ENCODE data around the gene MED17.
"Not testable (repeated sequence)": the region's sequence is repeated elsewhere in the genome, so short reads cannot be mapped to it uniquely, and the experiment has no call there.

MED17 gene

DNA sequence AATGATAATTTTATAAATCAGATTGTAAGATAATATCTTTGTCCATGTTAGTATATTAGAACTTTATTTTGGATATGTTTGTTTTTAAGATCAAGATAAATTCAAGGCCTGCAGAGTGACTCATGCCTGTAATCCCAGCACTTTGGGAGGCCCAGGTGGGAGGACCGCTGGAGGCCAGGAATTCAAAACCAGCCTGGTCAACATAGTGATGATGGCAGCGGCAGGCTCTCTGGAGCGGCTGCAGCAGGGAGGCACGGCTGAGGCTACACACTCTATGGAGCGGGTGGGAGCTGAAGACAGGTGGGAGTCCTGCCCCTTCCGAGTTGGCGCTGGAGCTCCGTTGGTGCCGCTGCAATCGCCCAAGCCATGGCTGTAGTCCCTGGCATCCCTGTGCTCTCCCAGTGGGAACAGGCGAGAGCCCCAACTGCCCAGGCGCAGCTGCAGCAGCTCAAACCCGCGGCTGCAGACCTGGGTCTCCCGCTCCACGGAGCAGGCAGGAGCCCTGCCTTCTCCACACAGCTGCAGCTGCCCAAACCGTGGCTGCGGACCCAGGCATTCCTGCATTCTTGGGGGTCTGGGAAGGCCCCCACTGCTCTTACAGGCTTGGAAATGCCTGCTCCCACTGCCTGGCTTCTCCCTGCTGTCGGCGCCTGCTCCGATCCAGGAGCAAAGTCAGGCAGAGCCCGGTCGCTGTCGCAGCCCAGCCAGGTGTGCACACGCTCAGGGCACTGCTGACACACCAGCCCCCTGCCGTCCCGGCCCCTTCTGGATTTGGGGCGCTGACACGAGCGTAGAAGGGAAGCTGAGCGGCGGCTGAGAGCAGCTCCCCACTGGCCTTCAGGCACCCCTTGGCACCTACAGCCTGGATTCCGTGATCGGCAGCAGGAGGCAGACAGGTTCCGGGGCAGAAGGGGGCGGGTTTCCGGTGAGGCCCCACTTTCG lies 25.9 kb upstream of the MED17 start:
- DNase-seq, result no peak

DNA sequence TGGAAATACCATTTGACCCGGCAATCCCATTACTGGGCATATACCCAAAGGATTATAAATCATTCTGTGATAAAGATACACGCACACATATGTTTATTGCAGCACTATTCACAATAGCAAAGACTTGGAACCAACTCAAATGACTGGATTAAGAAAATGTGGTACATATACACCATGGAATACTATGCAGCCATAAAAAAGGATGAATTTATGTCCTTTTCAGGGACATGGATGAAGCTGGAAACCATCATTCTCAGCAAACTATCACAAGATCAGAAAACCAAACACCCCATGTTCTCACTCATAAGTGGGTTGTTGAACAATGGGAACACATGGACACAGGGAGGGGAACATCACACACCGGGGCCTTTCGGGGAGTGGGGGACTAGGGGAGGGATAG lies 25.0 kb upstream of the MED17 start:
- DNase-seq, result not testable (repeated sequence)

DNA sequence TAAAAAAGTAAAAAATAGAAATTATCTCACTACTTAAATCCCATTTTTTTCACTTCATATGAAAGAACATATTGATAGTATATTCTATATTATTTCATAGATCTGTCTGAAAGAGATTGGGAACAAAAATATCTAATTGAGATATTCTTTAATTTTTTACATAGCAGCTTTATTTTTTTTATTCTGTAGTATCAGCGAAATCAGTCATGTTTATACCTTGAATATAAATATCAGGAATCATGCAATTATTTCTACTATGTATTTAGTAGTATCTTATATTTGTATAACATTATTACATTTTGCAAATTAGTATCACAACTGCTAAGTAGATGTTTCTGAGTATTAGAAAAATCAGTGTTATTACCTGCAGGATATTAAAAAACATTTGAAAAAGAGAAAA lies 22.2 kb upstream of the MED17 start:
- no peak for DNase-seq

DNA sequence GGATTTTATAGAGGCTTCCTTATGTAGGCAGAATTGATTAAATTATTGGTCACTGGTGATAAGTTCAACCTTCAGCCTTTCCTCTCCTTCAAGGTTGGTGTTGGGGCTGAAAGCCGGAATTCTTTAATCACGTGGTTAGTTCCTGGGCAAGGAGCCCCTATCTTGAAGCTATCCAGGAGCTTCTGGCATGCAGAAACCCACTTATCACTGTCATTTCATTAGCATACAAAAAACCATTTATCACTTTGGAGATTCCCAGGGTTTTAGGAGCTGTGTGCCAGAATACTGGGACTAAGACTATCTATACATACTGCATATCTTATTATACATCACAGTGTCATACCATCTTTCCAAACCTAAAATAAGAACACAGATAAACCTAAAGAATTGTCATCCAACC lies 18.5 kb upstream of the MED17 start:
- no peak for DNase-seq

DNA sequence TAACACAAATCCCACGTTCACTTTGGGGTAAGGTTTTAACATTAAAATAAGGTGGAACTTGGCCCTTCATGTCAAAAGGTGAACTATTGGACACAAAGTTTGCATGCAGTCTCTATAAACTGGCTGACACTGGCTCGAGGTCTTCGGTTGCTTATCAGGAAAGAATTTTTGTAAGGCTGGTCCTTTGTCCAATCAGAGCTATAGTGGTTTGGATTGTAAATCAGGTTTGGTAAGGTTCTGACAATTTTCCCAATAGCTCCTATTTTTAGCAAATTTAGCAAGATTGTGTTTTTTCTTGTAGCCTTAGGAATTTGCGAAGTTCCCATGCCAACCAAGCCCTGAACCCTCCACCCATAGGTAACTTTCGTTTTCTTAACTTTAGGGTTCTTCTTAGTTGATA lies 17.6 kb upstream of the MED17 start:
- no peak for DNase-seq

DNA sequence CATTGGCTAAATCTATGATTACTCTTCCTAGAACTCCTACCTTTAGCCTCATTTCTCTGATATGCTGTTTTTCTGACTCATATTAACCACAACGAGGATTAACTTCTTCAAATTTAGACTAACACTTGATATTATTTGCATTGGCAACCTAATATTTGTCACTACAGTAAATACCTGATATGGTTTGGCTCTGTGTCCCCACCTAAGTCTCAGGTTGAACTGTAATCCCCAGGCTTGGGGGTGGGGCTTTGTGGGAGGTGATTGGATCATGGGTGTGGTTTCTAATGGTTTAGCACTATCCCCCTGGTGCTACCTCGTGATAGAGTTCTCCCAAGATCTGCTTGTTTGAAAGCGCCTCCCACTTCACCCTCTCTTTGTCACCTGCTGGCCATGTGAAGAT lies 17.1 kb upstream of the MED17 start:
- no peak for DNase-seq

DNA sequence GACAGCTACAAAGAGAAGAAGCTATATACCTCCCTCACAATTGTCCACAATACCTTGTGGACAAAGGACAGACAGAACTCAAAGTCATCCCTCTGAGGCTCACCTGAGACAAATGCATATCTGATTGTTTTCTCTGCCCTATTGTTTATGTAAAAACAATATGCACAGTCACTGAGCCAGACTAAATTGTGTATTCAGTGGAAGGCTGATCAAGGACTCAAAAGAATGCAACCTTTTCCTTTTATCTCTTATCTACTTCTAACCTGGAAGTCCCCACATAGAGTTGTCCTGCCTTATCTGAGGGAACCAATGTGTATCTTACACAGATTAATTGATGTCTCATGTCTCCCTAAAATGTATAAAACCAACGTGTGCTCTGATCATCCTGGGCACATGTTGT lies 13.9 kb upstream of the MED17 start:
- DNase-seq, result no peak

DNA sequence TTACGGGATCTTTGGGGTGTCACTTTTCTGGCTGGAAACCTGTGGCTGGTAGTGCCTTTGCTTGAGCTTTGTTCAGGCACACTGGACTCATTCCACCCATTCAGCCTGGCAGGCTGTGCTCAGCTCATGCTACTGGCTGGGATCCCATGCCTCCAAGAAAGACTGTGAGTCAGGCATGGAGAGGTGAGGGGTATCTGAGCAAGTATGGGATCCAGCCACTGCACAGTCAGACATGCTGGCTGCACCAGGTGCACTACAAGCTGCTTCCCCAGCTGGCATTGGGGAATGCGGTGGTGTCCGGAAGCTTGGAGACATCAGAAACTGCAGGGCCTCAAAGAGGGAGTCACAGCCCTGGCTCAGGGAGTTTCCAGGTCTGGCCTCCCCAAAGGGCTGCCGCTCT lies 12.0 kb upstream of the MED17 start:
- no peak for DNase-seq

DNA sequence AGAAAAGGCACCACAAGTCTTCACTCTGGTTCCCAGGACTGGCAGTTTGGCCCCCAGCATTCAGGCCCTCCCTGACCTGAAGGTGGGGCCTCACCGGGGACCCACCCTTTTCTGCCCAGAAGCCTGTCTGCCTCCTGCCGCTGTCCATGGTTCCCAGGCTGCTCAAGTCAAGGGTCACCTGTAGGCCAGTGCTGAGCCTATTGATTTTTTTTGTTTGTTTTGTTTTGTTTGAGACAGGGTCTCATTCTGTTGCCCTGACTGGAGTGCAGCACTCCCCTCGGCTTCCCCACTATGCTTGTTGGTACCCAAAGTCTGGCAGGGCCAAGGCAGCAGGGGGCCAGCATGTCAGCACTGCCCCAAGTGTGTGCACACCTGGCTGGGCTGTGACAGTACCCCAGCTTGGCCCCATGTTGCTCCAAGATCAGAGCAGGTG lies 11.0 kb upstream of the MED17 start:
- DNase-seq, result no peak

DNA sequence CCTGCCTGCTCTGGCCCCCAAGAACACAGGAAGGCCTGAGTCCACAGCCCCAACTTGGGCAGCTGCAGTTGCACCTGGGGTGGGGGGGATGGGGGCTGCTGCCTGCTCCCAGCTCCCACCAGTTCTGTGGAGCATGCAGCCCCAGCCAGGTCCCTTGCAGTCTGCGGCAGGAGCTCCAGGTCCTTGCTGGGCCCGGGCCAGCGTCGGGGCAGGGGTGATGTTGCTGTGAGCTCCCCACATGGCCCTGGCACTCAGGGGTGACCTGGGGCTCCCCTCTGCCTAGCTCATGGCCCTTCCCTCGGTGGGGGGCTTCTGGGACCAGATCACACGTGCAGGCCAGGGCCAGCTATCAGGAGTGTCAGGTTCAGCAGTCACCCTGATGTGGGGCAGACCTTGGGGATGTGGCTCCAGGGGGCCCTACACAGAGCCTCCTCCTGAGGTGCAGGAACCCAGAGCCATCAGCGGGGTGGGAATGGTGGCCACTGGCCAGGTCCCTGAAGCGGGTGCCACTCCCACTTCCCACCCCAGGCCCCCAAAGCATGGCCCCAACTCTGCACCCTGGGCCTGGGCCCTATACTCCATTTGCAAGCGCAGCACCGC lies 10.4 kb upstream of the MED17 start:
- DNase-seq, result no peak

DNA sequence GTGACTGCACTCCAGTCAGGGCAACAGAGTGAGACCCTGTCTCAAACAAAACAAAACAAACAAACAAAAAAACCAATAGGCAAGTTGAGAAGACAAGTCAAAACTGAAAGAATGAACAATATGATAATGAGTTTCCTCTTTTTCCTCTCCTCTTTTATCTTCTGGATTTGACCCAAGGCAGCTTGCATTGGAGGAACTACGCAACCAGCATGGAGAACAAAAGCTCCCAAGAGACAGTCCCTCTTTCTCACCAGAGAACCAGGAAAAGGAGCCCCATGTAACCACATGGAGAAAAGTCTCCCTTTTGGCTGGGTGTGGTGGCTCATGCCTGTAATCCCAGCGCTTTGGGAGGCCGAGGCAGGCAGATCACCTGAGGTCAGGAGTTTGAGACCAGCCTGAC lies 9.5 kb upstream of the MED17 start:
- not testable (repeated sequence) for DNase-seq

DNA sequence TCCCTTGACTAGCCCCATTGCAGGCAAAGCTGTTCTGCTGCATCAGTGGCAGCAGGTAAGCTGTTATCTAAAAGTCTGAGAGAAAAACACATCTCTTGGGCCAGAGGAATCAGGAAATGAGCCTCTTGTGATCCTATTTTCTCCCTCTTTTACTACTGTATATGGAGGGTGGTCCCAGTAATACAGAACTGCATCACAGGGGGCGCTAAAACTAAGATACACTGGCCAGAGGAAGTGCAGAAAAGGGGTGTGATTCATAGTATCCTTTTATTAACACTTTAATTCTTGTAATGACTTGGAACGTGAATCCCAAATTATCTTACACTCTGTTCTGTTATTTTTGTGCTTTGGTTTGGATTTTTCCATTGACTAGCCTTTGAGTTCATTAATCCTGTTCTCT lies 8.8 kb upstream of the MED17 start:
- DNase-seq, result peak; percentile 31

DNA sequence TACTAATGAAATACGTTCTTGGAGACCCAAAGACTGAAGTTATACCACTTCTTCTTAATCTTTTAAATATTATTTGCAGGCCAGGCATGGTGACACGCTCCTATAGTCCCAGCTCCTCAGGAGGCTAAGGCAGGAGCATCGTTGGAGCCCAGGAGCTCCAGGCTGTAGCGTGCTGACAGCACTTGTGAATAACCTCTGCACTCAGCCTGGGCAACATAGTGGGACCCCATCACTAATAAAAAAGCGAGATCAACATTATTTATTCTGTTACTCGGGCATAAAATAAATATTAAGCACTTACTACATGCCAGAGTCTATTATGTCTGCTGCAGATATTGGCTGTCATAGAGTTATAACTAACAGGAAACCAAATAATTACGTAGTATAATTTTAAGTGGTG lies 720 bp upstream of the MED17 start:
- no peak for DNase-seq

DNA sequence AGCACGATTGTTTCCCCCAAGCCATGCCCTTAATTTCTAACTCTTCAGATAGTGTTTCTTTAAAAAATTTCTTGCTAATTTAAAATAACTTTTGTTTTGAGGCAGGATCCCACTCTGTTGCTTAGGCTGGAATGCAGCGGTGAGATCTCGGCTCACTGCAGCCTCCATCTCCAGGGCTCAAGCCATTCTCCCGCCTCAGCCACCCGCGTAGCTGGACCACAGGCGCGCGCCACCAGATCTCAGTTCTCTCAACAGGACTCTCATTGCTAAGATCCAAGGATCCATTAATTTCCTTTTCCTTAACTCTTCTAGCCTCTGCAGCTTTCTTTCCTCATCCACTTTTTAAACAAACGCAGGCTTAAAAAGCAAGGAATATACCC lies 327 bp upstream of the MED17 start:
- no peak for DNase-seq

DNA sequence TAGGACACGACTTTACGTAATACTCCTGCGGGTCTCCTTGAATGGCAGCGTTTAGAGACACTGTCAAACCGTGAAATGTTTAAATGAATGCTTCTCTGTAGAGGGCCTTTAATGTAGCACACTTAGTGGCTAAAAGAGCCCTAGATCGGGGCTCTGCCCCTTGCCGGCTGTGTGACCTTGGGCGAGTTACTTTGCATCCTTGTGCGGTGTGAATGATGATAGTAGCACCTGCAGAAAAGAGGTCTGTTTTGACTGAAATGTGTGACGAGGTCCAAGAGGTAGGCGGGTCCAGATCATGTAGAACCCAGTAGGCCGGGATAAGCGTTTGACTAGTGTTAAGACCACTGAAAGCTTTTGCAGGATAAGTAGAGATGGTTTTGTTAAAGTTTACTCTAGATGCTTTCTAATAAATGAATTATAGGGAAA lies 866 bp downstream of the MED17 start:
- DNase-seq, result peak; percentile 31

DNA sequence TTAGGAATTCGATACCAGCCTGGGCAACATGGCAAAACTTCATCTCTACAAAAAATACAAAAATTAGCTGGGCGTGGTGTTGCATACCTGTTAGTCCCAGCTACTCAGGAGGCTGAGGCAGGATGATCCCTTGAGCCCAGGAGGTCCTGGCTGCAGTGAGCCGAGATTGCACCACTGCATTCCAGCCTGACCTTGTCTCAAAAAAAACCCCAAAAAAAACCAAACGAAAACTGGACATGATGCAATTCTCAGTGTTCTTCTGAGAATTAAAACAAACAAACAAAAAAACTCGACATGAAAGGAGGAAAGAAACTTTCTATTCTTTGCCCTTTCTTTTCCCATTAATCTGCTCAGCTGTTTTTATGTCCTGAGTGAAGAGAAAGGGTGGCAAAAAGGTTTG lies 7.4 kb downstream of the MED17 start:
- DNase-seq, result no peak

DNA sequence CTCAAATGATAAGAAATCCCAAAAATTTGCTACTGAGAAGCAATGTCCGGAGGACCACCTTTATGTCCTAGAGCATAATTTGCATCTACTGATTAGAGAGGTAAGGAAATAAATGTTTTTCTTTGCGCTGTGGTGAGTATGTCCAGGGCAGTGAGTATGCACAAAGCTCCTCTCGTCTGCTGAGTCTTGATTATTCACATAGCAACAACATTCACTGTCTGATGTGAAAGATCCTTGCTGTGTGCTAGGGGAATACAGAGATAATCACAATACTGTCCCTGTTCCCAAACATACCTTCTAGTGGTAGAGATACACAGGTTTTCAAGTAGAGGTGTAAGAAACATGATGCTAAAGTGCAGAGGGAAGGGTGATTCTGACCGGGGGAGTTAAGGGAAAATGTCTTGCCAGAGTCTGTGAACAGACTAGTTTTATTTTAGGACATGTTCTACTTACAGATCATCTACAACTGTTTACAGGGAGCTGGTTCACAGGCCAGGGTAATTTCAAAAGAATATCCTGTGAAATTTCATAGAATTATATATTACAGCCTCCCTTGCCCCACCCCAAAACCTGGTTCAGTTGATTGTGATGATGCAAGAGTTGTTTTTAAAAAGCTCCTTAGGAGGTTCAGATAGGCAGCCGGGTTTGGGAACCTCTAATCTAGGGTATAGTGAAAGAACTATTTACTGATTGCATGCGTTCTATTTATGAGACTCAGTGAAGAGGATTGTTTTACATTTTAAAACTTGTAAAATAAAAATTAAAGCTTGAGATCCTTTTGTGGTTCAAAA lies 12.6 kb downstream of the MED17 start:
- no peak for DNase-seq

DNA sequence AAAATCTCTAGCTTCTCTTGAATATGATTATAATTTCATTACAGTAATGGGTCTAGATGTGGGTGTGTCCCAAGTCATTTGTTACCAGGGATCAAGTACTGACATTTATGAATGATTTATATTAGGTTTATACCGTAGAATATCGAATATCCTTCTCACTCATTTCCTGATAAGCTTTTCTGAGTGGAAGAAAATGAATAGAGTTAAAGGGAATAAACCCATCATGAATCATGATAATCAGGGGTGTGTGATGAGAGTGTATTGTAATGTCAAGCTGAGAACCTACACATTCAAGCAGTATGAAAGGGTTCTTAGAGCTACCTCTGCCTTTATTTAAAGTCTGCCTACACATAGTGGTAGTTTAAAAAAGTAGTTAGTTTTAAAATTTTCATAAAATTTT lies 17.3 kb downstream of the MED17 start:
- no peak for DNase-seq

DNA sequence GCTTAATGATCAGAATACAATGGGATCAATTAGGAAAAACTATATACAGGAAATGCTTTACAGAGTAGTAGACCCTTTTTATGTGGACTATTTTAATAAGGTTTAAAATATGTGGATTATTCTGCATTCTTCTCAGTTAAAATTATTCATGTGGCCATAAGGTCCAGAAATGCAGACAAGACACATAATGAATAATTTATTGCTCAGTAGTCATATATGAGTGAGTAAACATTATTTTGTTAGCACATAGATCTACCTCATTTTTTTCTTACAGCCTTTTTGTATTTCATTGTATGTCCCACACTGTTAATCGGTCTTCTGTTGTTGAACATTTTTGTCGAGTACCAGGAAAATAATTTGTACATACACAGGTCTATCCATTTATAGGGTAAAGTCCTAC lies 20.8 kb downstream of the MED17 start:
- no peak for DNase-seq

DNA sequence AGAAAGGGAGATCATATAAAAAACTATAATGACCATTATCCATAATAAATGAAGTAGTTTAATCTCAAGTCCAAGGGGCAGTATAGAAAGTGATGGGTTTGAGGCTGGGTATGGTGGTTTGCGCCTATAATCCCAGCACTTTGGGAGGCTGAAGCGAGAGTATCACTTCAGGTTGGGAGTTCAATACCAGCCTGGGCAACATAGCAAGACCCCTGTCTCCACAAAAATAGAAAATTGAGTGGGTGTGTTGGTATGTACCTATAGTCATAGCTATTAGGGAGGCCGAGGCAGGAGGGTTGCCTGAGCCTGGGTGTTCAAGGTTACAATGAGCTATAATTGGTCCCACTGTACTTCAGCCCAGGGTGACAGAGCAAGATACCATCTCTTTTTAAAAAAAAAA lies 23.9 kb downstream of the MED17 start:
- no peak for DNase-seq

DNA sequence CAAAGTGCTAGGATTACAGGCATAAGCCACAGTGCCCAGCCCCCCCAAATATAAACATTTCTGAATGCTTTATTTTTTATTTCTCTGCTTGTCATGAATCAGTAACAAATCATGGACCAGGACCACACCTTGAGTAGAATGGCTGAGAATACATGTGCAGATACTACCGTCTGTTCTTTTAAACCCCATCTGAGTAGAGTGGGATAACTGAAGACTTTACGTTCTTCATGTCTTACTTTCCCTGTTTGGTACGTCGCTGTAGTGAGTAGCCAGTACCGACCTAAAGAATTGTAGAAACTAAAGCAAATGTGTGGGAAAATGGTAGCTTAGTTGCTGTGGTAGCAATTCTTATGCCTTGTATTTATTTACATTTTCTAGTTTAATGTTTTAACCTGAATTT lies 29.9 kb downstream of the MED17 start:
- DNase-seq, result no peak

DNA sequence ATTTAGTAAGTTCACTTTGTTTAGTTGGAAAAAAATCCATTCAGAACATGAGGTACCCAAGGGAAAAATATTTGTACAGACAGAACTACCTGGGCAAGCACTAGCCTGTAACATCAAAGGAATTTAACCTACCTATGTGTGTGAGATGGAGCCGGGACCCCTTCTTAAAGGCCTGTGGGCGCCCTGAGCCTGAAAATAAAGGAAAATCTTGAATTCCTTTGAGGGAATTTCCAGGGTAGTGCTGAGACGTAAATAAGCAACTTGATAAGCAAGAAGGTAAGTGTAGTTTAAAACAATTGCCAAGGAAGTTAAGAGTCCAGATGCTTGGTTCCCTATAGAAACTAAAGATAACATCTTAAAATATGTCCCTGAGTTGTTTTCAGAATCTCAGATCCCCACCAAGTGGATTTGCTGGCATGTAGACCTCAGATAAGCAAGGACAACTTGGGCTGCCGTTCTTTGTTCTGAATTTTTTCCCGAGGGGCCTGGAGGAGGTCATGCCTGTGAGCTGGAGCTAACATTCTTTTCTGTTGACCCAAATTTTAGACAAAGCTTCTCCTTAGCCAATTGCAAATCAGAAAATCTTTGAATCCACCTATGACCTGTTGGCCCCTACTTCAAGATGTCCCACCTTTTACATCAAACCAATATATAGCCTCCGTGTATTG lies 31.0 kb downstream of the MED17 start:
- no peak for DNase-seq

Measured in stimulated activated CD4-positive, alpha-beta T cell treated with anti-CD3 and anti-CD28 coated beads, Interleukin-15, amount 100 ng/mL, for 24 hours (primary cell).